HepG2 (cell line): ENCODE data around the gene DNAJC7. TPM values are rescaled to one million over a fixed set of nuclear protein-coding genes. Genes with fewer than 3 reads are reported as not detected.
A peak's percentile ranks its signal among the peaks of the same experiment; 100 is the strongest.

Experiments used
- ATF7-NPFF ChIP-seq: sonication (generic); formaldehyde crosslinking; IDR thresholded peaks from 2 replicates; pipeline ENCODE4 v1.8.1; 2023; ENCODE audit warnings: mild to moderate bottlenecking, low read depth, missing genetic modification reagents, moderate library complexity
- ISL2 ChIP-seq: sonication (generic); formaldehyde crosslinking; IDR thresholded peaks from 2 replicates; pipeline ENCODE4 v1.5.0; 2020; ENCODE audit warnings: missing genetic modification reagents
- MYNN ChIP-seq: sonication (generic); formaldehyde crosslinking; IDR thresholded peaks from 2 replicates; pipeline ENCODE4 v1.4.0; 2020; ENCODE audit warnings: mild to moderate bottlenecking, low read depth, missing genetic modification reagents
- RBM22 ChIP-seq: fragments of 200-400 bp; formaldehyde crosslinking; optimal IDR thresholded peaks from 2 replicates; pipeline ENCODE3; 2017; ENCODE audit warnings: mild to moderate bottlenecking, low read length, moderate library complexity
- SIX4 ChIP-seq: sonication (generic); formaldehyde crosslinking; IDR thresholded peaks from 2 replicates; pipeline ENCODE4 v1.4.0; 2020; ENCODE audit warnings: missing genetic modification reagents
- SNAI1 ChIP-seq: sonication (generic); formaldehyde crosslinking; IDR thresholded peaks from 2 replicates; pipeline ENCODE4 v1.5.0; 2020; ENCODE audit warnings: mild to moderate bottlenecking, missing genetic modification reagents, borderline replicate concordance
- SP4 ChIP-seq: sonication (generic); formaldehyde crosslinking; IDR thresholded peaks from 2 replicates; pipeline ENCODE4 v1.8.1; 2023; ENCODE audit warnings: mild to moderate bottlenecking, missing genetic modification reagents
- TBL1XR1 ChIP-seq: fragments of 150-350 bp; IDR thresholded peaks from 2 replicates; pipeline ENCODE4 v1.6.1; 2014; ENCODE audit warnings: borderline replicate concordance, low read length; ENCODE audit not compliant: partially characterized antibody
- ZBTB42 ChIP-seq: sonication (generic); formaldehyde crosslinking; IDR thresholded peaks from 2 replicates; pipeline ENCODE4 v1.5.0; 2020; ENCODE audit warnings: mild to moderate bottlenecking, missing genetic modification reagents
- ZMYM3 ChIP-seq: sonication (generic); formaldehyde crosslinking; IDR thresholded peaks from 2 replicates; pipeline ENCODE4 v1.5.1; 2020; ENCODE audit warnings: mild to moderate bottlenecking, missing genetic modification reagents
- ZNF546 ChIP-seq: sonication (generic); formaldehyde crosslinking; conservative IDR thresholded peaks from 2 replicates; pipeline ENCODE4 v1.8.1; 2023; ENCODE audit warnings: mild to moderate bottlenecking, missing genetic modification reagents
- ZNF772 ChIP-seq: sonication (generic); formaldehyde crosslinking; IDR thresholded peaks from 2 replicates; pipeline ENCODE4 v1.5.0; 2020; ENCODE audit warnings: mild to moderate bottlenecking, missing genetic modification reagents
- ZNF788 ChIP-seq: sonication (generic); formaldehyde crosslinking; IDR thresholded peaks from 2 replicates; pipeline ENCODE4 v1.5.0; 2020; ENCODE audit warnings: mild to moderate bottlenecking, missing genetic modification reagents, borderline replicate concordance
- ZSCAN29 ChIP-seq: sonication (generic); formaldehyde crosslinking; conservative IDR thresholded peaks from 2 replicates; pipeline ENCODE4 v1.4.0; 2020; ENCODE audit warnings: mild to moderate bottlenecking, missing genetic modification reagents
- polyA plus RNA-seq, 8 experiments: library from polyadenylated mRNA; depleted of rRNA in 3 of 8; stranded (reverse) in 7 of 8; unstranded in 1 of 8; fragments of >200 nt; fragmentation: Illumina TruSeq in 4 of 8; extraction: Trizol in 4 of 8; gene quantifications; 2 replicates each; pipeline versions ENCODE4 v1.2.1 to v1.2.3, GENCODE V29; 2011 to 2016; ENCODE audit warnings: low read depth in 4 of 8, missing spikeins in 1 of 8, mixed read lengths in 1 of 8; ENCODE audit not compliant: insufficient read depth in 1 of 8
- total RNA-seq, 5 experiments: library from RNA; depleted of rRNA; stranded (reverse); fragments of >200 nt; fragmentation: Illumina TruSeq; extraction: Trizol; gene quantifications; 2 replicates each; pipeline ENCODE4 v1.2.3, GENCODE V29; 2016; ENCODE audit warnings: low read depth in 1 of 5
- TF ChIP-seq, protein P1 (sequence below), 2 experiments: sonication (generic) in 1 of 2; formaldehyde crosslinking in 1 of 2; IDR thresholded peaks; 2 replicates each; pipeline versions ENCODE4 v1.5.1 to v1.6.1; 2011 to 2020; ENCODE audit warnings: borderline replicate concordance in 1 of 2, low read depth in 1 of 2, low read length in 1 of 2, mild to moderate bottlenecking in 1 of 2, missing genetic modification reagents in 1 of 2, moderate library complexity in 1 of 2
- TF ChIP-seq, protein P2 (sequence below): sonication (generic); formaldehyde crosslinking; IDR thresholded peaks from 2 replicates; pipeline ENCODE4 v1.5.1; 2020; ENCODE audit warnings: mild to moderate bottlenecking, missing genetic modification reagents
- TF ChIP-seq, protein P3 (sequence below): sonication (generic); formaldehyde crosslinking; IDR thresholded peaks from 2 replicates; pipeline ENCODE4 v1.4.0; 2020; ENCODE audit warnings: missing genetic modification reagents

The DNAJC7 gene
- total and polyA plus RNA-seq, 2 of the 13 experiments (the other 11 are each of a cell fraction or from before 2014, with no cell fraction given) = 47.7 to 132 TPM

DNA sequence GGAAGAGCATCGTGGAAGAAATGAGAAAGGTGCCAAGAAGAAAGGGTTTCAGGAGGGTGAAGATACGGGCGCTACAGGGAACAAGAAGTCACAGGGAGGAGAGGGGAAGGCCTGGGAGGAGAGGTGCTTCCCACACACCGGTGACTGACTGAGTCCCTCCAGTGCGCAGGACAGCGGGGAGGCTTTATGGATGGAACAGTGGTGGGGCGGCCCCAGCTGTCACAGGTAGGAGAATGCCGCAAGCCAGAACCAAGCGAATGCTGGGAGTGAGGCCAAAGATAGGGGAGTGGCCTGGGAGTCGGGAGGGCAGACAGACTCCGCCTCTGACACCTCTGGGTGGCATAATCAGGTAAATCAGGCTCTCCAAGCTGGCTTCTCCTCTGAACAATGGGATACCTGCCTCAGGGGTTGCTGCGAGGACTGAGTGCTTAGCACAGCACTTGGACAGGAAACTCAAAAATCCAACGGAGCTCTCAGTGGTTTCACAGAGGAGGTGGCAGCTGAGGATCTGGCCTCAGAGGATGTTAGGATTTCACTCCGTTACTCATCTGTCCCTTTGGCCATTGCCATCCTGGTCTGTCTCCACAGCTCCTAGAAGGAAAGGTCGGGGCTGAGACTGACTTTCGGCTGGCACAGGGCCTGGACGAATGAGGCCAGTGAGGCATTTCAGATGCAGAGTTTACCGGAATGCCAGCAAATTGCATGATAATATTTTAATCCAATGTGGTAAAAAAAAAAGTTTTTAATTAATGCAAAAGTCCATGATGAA is 51.4 kb downstream of the DNAJC7 start (continued):
- TF ChIP-seq ATF7-NPFF (CRISPR knock-in tag) (0 out of 2 replicates have a peak, but pooled peaks have one; percentile 44), ZNF772 (CRISPR knock-in tag) (peak; percentile 74; the same call in 1 of the 2 replicates), ZSCAN29 (CRISPR knock-in tag) (no peak), ZMYM3 (CRISPR knock-in tag) (no peak), SIX4 (CRISPR knock-in tag) (no peak; the same call in 1 of the 2 replicates), ZBTB42 (CRISPR knock-in tag) (no peak), RBM22 (no peak), SP4 (CRISPR knock-in tag) (peak; percentile 13; the same call in 1 of the 2 replicates), ISL2 (CRISPR knock-in tag) (no peak), ZNF788 (peak; percentile 75; the same call in 1 of the 2 replicates), ZNF546 (peak; percentile 26; the same call in 1 of the 2 replicates), TBL1XR1 (no peak), MYNN (0 out of 2 replicates have a peak, but pooled peaks have one; percentile 72), SNAI1 (CRISPR knock-in tag) (no peak)
- TF ChIP-seq, protein P1, sequence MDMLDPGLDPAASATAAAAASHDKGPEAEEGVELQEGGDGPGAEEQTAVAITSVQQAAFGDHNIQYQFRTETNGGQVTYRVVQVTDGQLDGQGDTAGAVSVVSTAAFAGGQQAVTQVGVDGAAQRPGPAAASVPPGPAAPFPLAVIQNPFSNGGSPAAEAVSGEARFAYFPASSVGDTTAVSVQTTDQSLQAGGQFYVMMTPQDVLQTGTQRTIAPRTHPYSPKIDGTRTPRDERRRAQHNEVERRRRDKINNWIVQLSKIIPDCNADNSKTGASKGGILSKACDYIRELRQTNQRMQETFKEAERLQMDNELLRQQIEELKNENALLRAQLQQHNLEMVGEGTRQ (IDR thresholded peaks at IDR 0.05; ENCODE audit: low read depth, low read length) = no peak
- TF ChIP-seq, protein P1 (CRISPR knock-in tag; IDR thresholded peaks at IDR 0.05; ENCODE audit: borderline replicate concordance) = no peak
- TF ChIP-seq, protein P2, sequence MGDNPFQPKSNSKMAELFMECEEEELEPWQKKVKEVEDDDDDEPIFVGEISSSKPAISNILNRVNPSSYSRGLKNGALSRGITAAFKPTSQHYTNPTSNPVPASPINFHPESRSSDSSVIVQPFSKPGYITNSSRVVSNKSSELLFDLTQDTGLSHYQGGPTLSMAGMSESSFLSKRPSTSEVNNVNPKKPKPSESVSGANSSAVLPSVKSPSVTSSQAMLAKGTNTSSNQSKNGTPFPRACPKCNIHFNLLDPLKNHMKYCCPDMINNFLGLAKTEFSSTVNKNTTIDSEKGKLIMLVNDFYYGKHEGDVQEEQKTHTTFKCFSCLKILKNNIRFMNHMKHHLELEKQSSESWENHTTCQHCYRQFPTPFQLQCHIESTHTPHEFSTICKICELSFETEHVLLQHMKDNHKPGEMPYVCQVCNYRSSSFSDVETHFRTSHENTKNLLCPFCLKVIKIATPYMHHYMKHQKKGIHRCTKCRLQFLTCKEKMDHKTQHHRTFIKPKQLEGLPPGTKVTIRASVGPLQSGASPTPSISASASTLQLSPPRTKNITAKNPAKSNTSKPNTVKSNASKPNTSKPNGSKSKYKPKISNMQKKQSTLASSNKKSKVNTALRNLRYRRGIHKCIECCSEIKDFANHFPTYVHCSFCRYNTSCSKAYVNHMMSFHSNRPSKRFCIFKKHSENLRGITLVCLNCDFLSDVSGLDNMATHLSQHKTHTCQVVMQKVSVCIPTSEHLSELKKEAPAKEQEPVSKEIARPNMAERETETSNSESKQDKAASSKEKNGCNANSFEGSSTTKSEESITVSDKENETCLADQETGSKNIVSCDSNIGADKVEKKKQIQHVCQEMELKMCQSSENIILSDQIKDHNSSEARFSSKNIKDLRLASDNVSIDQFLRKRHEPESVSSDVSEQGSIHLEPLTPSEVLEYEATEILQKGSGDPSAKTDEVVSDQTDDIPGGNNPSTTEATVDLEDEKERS (CRISPR knock-in tag) = no peak
- TF ChIP-seq, protein P3, sequence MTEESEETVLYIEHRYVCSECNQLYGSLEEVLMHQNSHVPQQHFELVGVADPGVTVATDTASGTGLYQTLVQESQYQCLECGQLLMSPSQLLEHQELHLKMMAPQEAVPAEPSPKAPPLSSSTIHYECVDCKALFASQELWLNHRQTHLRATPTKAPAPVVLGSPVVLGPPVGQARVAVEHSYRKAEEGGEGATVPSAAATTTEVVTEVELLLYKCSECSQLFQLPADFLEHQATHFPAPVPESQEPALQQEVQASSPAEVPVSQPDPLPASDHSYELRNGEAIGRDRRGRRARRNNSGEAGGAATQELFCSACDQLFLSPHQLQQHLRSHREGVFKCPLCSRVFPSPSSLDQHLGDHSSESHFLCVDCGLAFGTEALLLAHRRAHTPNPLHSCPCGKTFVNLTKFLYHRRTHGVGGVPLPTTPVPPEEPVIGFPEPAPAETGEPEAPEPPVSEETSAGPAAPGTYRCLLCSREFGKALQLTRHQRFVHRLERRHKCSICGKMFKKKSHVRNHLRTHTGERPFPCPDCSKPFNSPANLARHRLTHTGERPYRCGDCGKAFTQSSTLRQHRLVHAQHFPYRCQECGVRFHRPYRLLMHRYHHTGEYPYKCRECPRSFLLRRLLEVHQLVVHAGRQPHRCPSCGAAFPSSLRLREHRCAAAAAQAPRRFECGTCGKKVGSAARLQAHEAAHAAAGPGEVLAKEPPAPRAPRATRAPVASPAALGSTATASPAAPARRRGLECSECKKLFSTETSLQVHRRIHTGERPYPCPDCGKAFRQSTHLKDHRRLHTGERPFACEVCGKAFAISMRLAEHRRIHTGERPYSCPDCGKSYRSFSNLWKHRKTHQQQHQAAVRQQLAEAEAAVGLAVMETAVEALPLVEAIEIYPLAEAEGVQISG (CRISPR knock-in tag) = peak; percentile 70; the same call in 1 of the 2 replicates
